ENCODE data around the gene PIANP.

The PIANP gene

DNA sequence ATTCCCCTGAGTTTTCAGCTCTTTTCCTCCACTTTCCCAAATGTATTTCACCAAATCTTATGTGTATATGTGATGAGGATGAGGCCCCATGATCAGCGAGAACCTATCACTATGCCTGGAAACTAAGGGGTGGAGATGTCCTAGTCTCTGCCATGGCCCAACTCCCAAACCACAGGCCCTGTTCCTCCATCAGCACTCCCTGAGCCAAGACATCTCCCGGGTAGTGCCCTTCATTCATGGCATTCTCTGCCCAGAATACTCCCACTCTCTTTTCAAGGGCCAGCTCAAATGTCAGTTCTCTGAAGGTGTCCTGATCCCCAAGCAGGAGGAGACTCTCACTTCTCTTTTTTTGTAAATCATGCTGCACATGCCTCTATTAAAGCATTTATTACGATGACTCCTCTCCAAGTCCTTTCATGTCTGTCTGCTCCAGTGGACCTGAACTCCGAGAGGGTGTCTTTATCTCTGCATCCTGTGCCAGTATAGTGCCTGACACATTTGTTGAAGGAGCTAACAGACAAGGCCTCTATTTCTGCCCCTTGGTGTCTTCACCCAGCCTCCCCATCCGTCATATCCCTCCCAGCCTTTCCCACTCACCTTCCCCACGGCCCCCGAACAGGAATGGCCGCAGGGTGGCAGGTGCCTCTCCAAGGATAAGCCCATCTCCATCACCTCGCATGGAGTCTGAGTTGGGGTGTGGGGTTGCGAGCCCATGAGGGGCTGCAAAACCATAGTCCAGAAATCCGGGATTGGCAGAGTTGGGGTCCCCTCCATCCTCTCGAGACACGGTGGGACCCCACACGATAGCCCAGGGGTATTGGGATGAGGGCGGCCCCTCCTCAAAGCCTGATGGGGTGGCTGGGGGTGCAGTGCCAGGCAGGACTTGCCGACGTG, 3.7 kb downstream of the PIANP start:
- TF ChIP-seq, protein P1, sequence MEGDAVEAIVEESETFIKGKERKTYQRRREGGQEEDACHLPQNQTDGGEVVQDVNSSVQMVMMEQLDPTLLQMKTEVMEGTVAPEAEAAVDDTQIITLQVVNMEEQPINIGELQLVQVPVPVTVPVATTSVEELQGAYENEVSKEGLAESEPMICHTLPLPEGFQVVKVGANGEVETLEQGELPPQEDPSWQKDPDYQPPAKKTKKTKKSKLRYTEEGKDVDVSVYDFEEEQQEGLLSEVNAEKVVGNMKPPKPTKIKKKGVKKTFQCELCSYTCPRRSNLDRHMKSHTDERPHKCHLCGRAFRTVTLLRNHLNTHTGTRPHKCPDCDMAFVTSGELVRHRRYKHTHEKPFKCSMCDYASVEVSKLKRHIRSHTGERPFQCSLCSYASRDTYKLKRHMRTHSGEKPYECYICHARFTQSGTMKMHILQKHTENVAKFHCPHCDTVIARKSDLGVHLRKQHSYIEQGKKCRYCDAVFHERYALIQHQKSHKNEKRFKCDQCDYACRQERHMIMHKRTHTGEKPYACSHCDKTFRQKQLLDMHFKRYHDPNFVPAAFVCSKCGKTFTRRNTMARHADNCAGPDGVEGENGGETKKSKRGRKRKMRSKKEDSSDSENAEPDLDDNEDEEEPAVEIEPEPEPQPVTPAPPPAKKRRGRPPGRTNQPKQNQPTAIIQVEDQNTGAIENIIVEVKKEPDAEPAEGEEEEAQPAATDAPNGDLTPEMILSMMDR (IDR thresholded peaks at IDR 0.05; ENCODE audit: low read depth, low read length), result no peak
- no peak overlapping the region for H3K4me3 ChIP-seq (replicated peaks in 1 of 2; ENCODE audit: low read depth in 2 of 2, low read length in 2 of 2)
- no peak for DNase-seq (ENCODE audit: low read depth in 2 of 2)

- DNase-seq (ENCODE audit: low read depth in 2 of 2), result no peak
- TF ChIP-seq, protein P1 (IDR thresholded peaks at IDR 0.05; ENCODE audit: low read depth, low read length), result no peak
These were observed 5.1 kb downstream of the PIANP start for GRCh38 chr12:6695313-6696045.

GRCh38 chr12:6694701-6695100, 5.9 kb downstream of the PIANP start:
- no peak overlapping the region for H3K4me3 ChIP-seq (replicated peaks in 1 of 2; ENCODE audit: low read depth in 2 of 2, low read length in 2 of 2)
- TF ChIP-seq, protein P1 (IDR thresholded peaks at IDR 0.05; ENCODE audit: low read depth, low read length), result no peak
- DNase-seq (ENCODE audit: low read depth in 2 of 2), result no peak

More at GRCh38 chr12:6695313-6696045, 5.1 kb downstream of the PIANP start:
- H3K4me3 ChIP-seq (replicated peaks in 1 of 2; ENCODE audit: low read depth in 2 of 2, low read length in 2 of 2), result no peak overlapping the region

DNA sequence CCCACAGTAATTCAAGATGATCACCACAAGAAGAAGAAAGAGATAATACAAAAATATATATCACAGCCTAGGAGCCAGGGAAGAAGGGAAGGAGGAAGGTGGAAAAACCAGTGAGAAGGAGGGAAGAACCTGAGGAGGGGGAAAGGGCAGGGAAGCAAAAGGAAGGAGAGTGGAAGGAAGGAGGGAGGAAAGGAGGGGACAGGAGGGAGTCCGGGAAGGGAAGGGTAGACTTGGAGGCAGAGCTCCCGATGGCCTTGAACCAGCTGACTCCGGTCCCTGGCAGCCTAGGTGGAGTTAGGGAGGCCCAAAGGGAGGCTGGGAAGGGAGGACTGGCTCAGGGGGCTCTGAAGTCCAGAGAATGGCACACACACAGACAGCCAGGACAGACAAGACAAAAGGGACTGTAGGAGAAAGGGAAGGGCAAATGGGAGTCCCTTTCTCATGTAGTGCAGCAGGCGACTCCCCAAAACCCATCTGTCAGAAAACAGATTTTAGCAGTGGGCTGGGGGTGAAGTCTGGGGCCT, 6.7 kb downstream of the PIANP start:
- no peak overlapping the region for H3K4me3 ChIP-seq (replicated peaks in 1 of 2; ENCODE audit: low read depth in 2 of 2, low read length in 2 of 2)
- TF ChIP-seq, protein P1 (IDR thresholded peaks at IDR 0.05; ENCODE audit: low read depth, low read length), result no peak
- no peak for DNase-seq (ENCODE audit: low read depth in 2 of 2)

DNA sequence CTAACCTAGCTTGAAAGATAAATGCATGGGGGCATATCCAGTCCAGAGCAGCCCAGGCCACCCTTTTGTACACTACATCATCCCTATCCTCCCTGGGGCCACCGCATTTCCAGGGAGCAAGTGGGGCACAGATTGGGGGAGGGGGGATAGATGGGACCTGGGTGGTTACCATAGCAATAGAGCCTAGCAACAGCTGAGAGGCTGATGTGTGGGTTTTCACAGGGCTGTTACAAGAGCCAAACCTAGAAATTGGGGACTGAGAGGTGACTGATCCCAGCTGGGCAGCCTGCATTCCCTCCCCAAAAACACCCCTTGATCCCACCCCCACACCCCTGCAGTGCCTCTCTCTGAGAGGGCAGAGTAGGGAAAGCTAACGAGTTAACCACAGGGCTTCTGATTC, 7.7 kb downstream of the PIANP start:
- no peak overlapping the region for H3K4me3 ChIP-seq (replicated peaks in 1 of 2; ENCODE audit: low read depth in 2 of 2, low read length in 2 of 2)
- TF ChIP-seq, protein P1 (IDR thresholded peaks at IDR 0.05; ENCODE audit: low read depth, low read length), result no peak
- DNase-seq (ENCODE audit: low read depth in 2 of 2), result no peak

- DNase-seq (ENCODE audit: low read depth in 2 of 2), result peak; percentile 22 to 55
- TF ChIP-seq, protein P1 (IDR thresholded peaks at IDR 0.05; ENCODE audit: low read depth, low read length), result no peak
- no peak overlapping the region for H3K4me3 ChIP-seq (replicated peaks in 1 of 2; ENCODE audit: low read depth in 2 of 2, low read length in 2 of 2)
These were observed 9.1 kb downstream of the PIANP start for GRCh38 chr12:6691473-6691872.

Measured in cardiac fibroblast (primary cell).